Effector memory CD4-positive, alpha-beta T cell (primary cell): ENCODE measurements around the gene NEK8.
A peak's percentile ranks its signal among the peaks of the same experiment; 100 is the strongest.

Experiments
- DNase-seq, 3 donors: peaks; one replicate each; pipeline ENCODE4 v3.0.0-alpha.2; 2020
- H3K27ac ChIP-seq: 2 replicates; pipeline ENCODE4 v1.7.0; 2013; ENCODE audit warnings: mild to moderate bottlenecking, low read length, moderate library complexity; ENCODE audit not compliant: insufficient read depth, poor library complexity, severe bottlenecking
- H3K27me3 ChIP-seq: replicated peaks from 2 replicates; pipeline ENCODE4 v1.7.0; 2013; ENCODE audit warnings: mild to moderate bottlenecking, low read length; ENCODE audit not compliant: insufficient read depth, control insufficient read depth, poor library complexity, severe bottlenecking
- H3K36me3 ChIP-seq: 2 replicates; pipeline ENCODE4 v1.7.0; 2013; ENCODE audit warnings: mild to moderate bottlenecking, low read length, moderate library complexity; ENCODE audit not compliant: control insufficient read depth, insufficient read depth
- H3K4me1 ChIP-seq: 2 replicates; pipeline ENCODE4 v1.7.0; 2013; ENCODE audit warnings: low read length, mild to moderate bottlenecking; ENCODE audit not compliant: control insufficient read depth, insufficient read depth, poor library complexity, severe bottlenecking
- H3K4me3 ChIP-seq: 2 replicates; pipeline ENCODE4 v1.7.0; 2013; ENCODE audit warnings: low read length, low read depth, mild to moderate bottlenecking; ENCODE audit not compliant: insufficient read depth, poor library complexity, severe bottlenecking
- H3K9me3 ChIP-seq: 2 replicates; pipeline ENCODE4 v1.7.0; 2013; ENCODE audit warnings: mild to moderate bottlenecking, low read length, moderate library complexity; ENCODE audit not compliant: control insufficient read depth

NEK8 gene

DNA sequence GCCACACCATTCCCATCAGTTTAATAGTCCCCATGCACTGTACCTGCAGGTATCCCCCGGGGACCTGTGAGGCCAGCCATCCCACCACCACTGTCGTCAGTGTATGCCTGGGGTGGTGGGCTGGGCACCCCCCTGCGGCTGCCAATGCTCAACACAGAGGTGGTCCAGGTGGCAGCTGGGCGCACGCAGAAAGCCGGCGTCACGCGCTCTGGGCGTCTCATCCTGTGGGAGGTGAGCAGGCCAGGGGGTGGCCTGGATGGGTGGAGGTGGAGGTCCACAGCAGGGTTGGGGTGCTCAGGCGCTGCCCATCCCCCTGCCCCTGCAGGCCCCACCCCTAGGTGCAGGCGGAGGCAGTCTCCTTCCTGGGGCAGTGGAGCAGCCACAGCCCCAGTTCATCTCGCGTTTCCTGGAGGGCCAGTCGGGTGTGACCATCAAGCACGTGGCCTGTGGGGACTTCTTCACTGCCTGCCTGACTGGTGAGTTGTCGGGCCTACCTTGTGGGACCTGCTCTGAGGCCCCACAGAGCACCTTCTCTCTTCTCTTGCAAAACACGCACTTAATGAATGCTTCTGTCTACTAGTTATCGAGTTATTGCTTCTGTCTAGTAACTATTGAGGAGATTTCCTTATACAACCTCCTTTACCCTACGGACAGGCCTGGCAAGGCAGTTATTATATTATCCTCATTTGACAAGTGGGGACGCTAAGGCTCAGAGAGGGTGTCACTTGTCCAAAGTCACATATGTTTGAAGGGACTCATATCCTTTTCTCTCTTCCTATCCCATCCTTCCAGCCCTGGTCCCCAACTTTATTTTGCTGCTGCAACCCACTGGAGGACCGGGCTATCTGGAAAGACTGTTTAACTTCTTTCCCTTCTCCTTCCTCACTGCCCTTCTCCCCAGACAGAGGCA lies 9.4 kb downstream of the NEK8 start:
- Histone ChIP-seq H3K4me3 (no peak overlapping the region), H3K27ac (no peak overlapping the region)
- no peak for DNase-seq

GRCh38 chr17:28738680-28739384 lies 10.2 kb downstream of the NEK8 start:
- no peak overlapping the region for H3K27ac ChIP-seq
- no peaks in the 10 kb centered on the region for H3K36me3 ChIP-seq
- no peak overlapping the region for H3K4me3 ChIP-seq
- H3K9me3 ChIP-seq, result no peaks in the 10 kb centered on the region
- no peaks in the 10 kb centered on the region for H3K27me3 ChIP-seq
- H3K4me1 ChIP-seq, result peaks cover 17% of the 10 kb centered on the region
- peak; percentile 32 to 51 (median 48) for DNase-seq

More for the DNA sequence above, 9.4 kb downstream of the NEK8 start:
- no peaks in the 10 kb centered on the region for H3K36me3 ChIP-seq
- no peaks in the 10 kb centered on the region for H3K9me3 ChIP-seq
- H3K27me3 ChIP-seq, result no peaks in the 10 kb centered on the region
- H3K4me1 ChIP-seq, result peaks cover 11% of the 10 kb centered on the region

GRCh38 chr17:28740406-28741357 lies 12.1 kb downstream of the NEK8 start:
- no peaks in the 10 kb centered on the region for H3K27me3 ChIP-seq
- peaks cover 32% of the 10 kb centered on the region for H3K4me1 ChIP-seq
- no peak overlapping the region for H3K27ac ChIP-seq
- DNase-seq, result no peak
- no peaks in the 10 kb centered on the region for H3K9me3 ChIP-seq
- H3K4me3 ChIP-seq, result no peak overlapping the region
- no peaks in the 10 kb centered on the region for H3K36me3 ChIP-seq

- Histone ChIP-seq H3K27ac (no peak overlapping the region), H3K4me1 (peaks cover 35% of the 10 kb centered on the region), H3K4me3 (no peak overlapping the region), H3K27me3 (no peaks in the 10 kb centered on the region), H3K9me3 (no peaks in the 10 kb centered on the region), H3K36me3 (no peaks in the 10 kb centered on the region)
- DNase-seq, result no peak
Observed at GRCh38 chr17:28741358-28742349, 13.1 kb downstream of the NEK8 start.

GRCh38 chr17:28743243-28744103 lies 14.9 kb downstream of the NEK8 start, which contains the start of gene TRAF4:
TRAF4 (plus strand) TSS chr17:28744011; CDS start chr17:28744113, 102 bp downstream.
- no peaks in the 10 kb centered on the region for H3K9me3 ChIP-seq
- H3K4me3 ChIP-seq, result peak within 1 kb of the TSS; percentile 73
- no peaks in the 10 kb centered on the region for H3K27me3 ChIP-seq
- H3K36me3 ChIP-seq, result peaks cover 10% of the 10 kb centered on the region
- H3K4me1 ChIP-seq, result peaks cover 30% of the 10 kb centered on the region
- H3K27ac ChIP-seq, result peak within 1 kb of the TSS; percentile 91
- DNase-seq, result peak; percentile 57 to 68 (median 62)

GRCh38 chr17:28744104-28744971 lies 15.8 kb downstream of the NEK8 start:
- DNase-seq, result peak; percentile 49 to 62 (median 56)
- peak overlapping the region; percentile 91 for H3K27ac ChIP-seq

GRCh38 chr17:28744972-28745785 lies 16.6 kb downstream of the NEK8 start:
- Histone ChIP-seq H3K27me3 (no peaks in the 10 kb centered on the region), H3K9me3 (no peaks in the 10 kb centered on the region), H3K4me1 (peaks cover 28% of the 10 kb centered on the region), H3K4me3 (peak overlapping the region; percentile 73), H3K27ac (peak overlapping the region; percentile 91), H3K36me3 (peaks cover 10% of the 10 kb centered on the region)
- peak in 1 of 3 donors; percentile 6 for DNase-seq

More at GRCh38 chr17:28744104-28744971, 15.8 kb downstream of the NEK8 start:
- H3K36me3 ChIP-seq, result peaks cover 10% of the 10 kb centered on the region
- peaks cover 24% of the 10 kb centered on the region for H3K4me1 ChIP-seq
- peak overlapping the region; percentile 73 for H3K4me3 ChIP-seq
- no peaks in the 10 kb centered on the region for H3K27me3 ChIP-seq
- H3K9me3 ChIP-seq, result no peaks in the 10 kb centered on the region
